ENCODE measurements around the gene TLCD2. TPM values are rescaled to one million over a fixed set of nuclear protein-coding genes. Genes with fewer than 3 reads are reported as not detected.
A peak's percentile ranks its signal among the peaks of the same experiment; 100 is the strongest.

Gene TLCD2
- total RNA-seq, 2 donors from 2014 or later: 2.3 TPM

DNA sequence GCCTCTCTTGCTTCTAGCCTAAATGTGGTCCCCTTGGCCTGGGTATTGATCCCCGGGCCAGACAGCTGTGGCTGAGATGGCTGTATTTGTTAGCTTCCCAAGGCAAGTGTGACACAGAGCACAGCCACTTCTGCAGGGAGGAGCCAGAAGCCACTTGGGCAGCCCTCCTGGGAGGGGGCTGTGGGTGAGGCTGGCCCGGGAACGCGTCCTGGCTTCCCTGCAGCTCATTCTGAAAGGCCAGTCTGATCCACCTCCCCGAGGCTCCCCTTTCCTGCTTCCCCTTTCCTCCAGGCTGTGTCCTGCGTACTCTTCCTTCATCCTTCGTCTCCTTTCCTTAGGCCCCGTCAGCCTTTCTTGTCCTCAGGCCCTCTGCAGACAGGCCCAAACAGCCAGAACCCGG lies 40.5 kb upstream of the TLCD2 start:
- Histone ChIP-seq H3K27ac (no peak overlapping the region), H3K27me3 (replicated peaks; ENCODE audit: insufficient read depth) (no peaks in the 10 kb centered on the region), H3K9me3 (no peaks in the 10 kb centered on the region), H3K4me1 (replicated peaks) (no peaks in the 10 kb centered on the region), H3K36me3 (no peaks in the 10 kb centered on the region), H3K4me3 (no peak overlapping the region)
- no peak for TF ChIP-seq POLR2AphosphoS5 (IDR thresholded peaks at IDR 0.05)
- TF ChIP-seq, protein P1, sequence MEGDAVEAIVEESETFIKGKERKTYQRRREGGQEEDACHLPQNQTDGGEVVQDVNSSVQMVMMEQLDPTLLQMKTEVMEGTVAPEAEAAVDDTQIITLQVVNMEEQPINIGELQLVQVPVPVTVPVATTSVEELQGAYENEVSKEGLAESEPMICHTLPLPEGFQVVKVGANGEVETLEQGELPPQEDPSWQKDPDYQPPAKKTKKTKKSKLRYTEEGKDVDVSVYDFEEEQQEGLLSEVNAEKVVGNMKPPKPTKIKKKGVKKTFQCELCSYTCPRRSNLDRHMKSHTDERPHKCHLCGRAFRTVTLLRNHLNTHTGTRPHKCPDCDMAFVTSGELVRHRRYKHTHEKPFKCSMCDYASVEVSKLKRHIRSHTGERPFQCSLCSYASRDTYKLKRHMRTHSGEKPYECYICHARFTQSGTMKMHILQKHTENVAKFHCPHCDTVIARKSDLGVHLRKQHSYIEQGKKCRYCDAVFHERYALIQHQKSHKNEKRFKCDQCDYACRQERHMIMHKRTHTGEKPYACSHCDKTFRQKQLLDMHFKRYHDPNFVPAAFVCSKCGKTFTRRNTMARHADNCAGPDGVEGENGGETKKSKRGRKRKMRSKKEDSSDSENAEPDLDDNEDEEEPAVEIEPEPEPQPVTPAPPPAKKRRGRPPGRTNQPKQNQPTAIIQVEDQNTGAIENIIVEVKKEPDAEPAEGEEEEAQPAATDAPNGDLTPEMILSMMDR (IDR thresholded peaks at IDR 0.05): no peak
- TF ChIP-seq POLR2A (IDR thresholded peaks at IDR 0.05): no peak
- intact Hi-C loops (cut with DNase I): no loop called here
- 80% methylated on average over 9 of the region's 9 CpGs for WGBS
- DNase-seq (ENCODE audit: low spot score): no peak

DNA sequence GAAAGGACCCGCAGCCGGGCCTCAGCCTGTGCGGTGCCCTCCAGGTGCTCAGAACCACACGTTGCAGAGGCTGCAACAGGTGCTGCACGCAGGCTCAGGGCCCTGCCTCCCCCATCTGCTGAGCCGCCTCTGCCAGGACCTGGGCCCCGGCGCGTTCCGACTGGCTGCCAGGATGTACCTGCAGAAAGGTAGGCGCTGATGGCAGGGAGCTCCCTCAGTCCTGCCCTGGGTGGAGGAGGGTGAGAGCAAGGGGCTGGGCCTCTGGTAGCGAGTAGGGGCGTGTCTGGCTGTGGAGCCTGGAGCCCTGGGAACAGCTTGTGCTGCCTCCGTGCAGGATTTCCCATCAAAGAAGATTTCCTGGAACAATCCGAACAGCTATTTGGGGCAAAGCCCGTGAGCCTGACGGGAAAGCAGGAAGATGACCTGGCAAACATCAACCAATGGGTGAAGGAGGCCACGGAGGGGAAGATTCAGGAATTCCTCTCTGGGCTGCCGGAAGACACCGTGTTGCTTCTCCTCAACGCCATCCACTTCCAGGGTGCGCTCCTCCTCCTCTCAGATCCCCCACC lies 36.9 kb upstream of the TLCD2 start:
- H3K4me3 ChIP-seq: no peak overlapping the region

DNA sequence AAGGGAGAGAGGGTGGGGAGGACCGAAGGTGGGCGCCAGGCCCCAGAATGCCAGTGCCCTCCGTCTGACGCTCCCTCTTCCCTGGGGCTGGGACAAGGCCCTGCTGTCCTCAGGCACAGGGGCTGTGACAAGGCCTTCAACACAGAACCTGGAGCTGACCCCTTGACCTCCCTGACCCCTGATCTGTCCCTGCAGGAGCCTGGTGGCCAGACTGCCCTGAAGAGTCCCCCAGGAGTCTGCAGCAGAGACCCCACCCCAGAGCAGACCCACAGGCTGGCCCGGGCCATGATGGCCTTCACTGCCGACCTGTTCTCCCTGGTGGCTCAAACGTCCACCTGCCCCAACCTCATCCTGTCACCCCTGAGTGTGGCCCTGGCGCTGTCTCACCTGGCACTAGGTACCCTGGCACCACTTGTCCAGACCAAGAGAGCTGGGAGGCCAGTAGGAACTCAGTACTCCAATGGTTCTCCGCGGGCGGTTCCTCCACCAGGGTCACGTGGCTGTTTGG lies 35.4 kb upstream of the TLCD2 start:
- no peaks in the 10 kb centered on the region for H3K27me3 ChIP-seq (replicated peaks; ENCODE audit: insufficient read depth)
- no peaks in the 10 kb centered on the region for H3K9me3 ChIP-seq
- H3K27ac ChIP-seq: peak overlapping the region; percentile 62 to 85
- no peak for TF ChIP-seq POLR2A (IDR thresholded peaks at IDR 0.05)
- no peak for TF ChIP-seq POLR2AphosphoS5 (IDR thresholded peaks at IDR 0.05)
- TF ChIP-seq, protein P1 (IDR thresholded peaks at IDR 0.05): no peak
- WGBS: 97% methylated on average over 12 of the region's 12 CpGs
- DNase-seq (ENCODE audit: low spot score): no peak
- intact Hi-C loops (cut with DNase I): no loop called here
- H3K36me3 ChIP-seq: no peaks in the 10 kb centered on the region
- H3K4me1 ChIP-seq (replicated peaks): no peaks in the 10 kb centered on the region
- no peak overlapping the region for H3K4me3 ChIP-seq

More for the DNA sequence above, 36.9 kb upstream of the TLCD2 start:
- Histone ChIP-seq H3K4me1 (replicated peaks) (no peaks in the 10 kb centered on the region), H3K27ac (peak overlapping the region; percentile 54 to 85), H3K9me3 (no peaks in the 10 kb centered on the region), H3K27me3 (replicated peaks; ENCODE audit: insufficient read depth) (no peaks in the 10 kb centered on the region), H3K36me3 (no peaks in the 10 kb centered on the region)
- peak; percentile 94 for DNase-seq (ENCODE audit: low spot score)
- peak; percentile 35 for TF ChIP-seq POLR2A (IDR thresholded peaks at IDR 0.05)
- TF ChIP-seq POLR2AphosphoS5 (IDR thresholded peaks at IDR 0.05): peak; percentile 99
- TF ChIP-seq, protein P1 (IDR thresholded peaks at IDR 0.05): no peak
- 52% methylated on average over 18 of the region's 22 CpGs for WGBS
- intact Hi-C loops (cut with DNase I): no loop called here

DNA sequence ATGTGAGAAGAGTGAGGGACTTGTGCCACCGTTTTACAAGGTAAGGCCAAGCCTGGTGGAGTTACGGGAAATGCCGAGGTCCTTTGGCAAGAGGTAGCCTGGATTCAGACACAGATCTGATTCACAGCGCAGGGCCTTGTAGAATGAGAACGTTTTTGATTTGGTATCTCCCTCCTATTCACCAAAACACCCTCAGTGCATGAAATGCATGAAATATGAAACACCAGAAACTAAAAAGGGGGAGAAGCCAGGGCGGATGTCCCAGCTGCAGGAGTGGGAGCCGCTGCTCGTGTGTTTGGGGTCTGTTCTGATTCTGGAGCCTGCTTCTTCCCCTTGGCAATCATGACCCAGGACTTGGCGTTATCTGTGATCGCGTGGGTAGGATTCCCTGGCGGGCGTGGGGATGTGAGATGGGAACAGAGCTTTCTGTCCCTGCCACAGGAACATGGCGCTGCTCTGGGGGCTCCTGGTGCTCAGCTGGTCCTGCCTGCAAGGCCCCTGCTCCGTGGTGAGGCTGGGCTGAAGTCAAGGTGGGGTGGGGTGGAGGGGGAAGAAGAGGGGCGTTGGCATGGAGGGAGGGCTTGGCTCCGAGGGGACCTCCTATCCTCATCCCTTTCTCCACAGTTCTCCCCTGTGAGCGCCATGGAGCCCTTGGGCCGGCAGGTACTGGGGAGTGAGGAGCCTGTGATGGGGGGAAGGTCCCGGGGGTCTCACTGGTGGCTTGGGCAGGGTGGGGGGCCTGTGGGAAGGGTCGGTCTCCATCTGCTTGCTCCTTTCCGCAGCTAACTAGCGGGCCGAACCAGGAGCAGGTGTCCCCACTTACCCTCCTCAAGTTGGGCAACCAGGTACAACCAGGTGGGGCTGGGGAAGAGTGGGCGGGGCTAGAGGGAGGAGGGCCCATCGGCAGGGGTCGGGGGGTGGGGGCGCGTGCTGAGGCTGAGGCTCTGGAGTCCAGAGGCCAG lies 34.7 kb upstream of the TLCD2 start:
- Histone ChIP-seq H3K9me3 (no peaks in the 10 kb centered on the region), H3K36me3 (no peaks in the 10 kb centered on the region), H3K4me1 (replicated peaks) (no peaks in the 10 kb centered on the region), H3K27me3 (replicated peaks; ENCODE audit: insufficient read depth) (no peaks in the 10 kb centered on the region), H3K27ac (peak overlapping the region; percentile 62 to 85), H3K4me3 (no peak overlapping the region)
- intact Hi-C loops (cut with DNase I): no loop called here
- DNase-seq (ENCODE audit: low spot score): no peak
- 71% methylated on average over 29 of the region's 29 CpGs for WGBS
- TF ChIP-seq POLR2A (IDR thresholded peaks at IDR 0.05) (no peak), POLR2AphosphoS5 (IDR thresholded peaks at IDR 0.05) (no peak)
- TF ChIP-seq, protein P1 (IDR thresholded peaks at IDR 0.05): no peak

Data from prostate gland (tissue), 2 donors.